GM12891 (cell line): ENCODE measurements around the gene IDI1.
A peak's percentile ranks its signal among the peaks of the same experiment; 100 is the strongest.

Experiments used
- DNase-seq: peaks from one replicate; pipeline ENCODE4 v3.0.0; 2011; ENCODE audit warnings: low spot score; ENCODE audit not compliant: insufficient read length
- FAIRE-seq: peaks from 2 replicates; lab custom pipeline; 2011; peaks lifted over from hg19 to GRCh38; lab: Jason Lieb, UNC
- PAX5 ChIP-seq: IDR thresholded peaks from 2 replicates; pipeline ENCODE4 v1.6.1; 2011; ENCODE audit warnings: low read length, moderate library complexity, mild to moderate bottlenecking; ENCODE audit not compliant: insufficient read depth, severe bottlenecking
- POLR2A ChIP-seq: IDR thresholded peaks from 2 replicates; pipeline ENCODE4 v1.6.1; 2011; ENCODE audit warnings: low read depth, low read length, control low read depth
- POLR2AphosphoS5 ChIP-seq: IDR thresholded peaks from 2 replicates; pipeline ENCODE4 v1.6.1; 2011; ENCODE audit warnings: low read depth, low read length, control low read depth
- POU2F2 ChIP-seq: IDR thresholded peaks from 2 replicates; pipeline ENCODE4 v1.6.1; 2011; ENCODE audit warnings: low read depth, mild to moderate bottlenecking, control low read depth, low read length, moderate library complexity
- SPI1 ChIP-seq: IDR thresholded peaks from 2 replicates; pipeline ENCODE4 v1.6.1; 2011; ENCODE audit warnings: low read depth, low read length, control low read depth
- TAF1 ChIP-seq: IDR thresholded peaks from 2 replicates; pipeline ENCODE4 v1.6.1; 2011; ENCODE audit warnings: low read depth, low read length, control low read depth

Gene IDI1

DNA sequence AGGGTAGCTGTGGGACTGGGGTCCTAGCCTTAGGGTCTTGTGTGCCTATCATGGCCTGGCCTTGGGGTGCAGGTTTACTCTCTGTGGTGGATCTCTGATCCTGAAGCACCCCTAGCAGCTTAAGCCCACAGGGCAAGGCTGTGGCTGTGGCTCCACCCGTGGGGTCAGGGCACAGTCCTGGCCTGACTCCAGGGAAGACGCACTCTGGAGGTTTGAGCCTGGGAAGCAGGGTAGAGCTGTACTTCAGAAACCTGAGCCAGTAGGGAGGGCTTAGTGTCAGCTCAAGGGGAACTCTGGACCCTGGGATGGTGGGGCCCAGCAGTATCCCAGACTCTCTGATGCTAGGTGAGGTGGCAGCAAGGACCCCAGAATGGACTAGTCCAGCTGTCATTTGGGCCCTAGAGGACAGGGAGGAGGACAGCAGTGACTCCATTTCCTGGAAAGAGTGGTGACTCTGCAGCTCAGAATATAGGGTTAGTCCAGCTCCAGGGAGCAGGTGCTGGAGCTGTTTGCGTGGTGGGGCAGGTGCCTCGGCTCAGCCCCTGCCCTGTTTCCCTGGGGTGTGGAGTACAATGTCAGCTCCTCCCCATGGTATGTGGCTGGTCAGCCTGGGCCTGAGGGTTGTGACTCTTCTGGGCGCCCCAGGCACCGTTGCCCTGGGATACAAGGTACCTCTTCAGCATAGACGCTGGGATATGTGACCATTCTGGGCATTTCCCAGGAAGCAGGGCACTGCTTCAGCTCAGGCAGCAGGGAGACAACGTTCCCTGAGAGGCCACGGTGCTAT is 44.8 kb downstream of the IDI1 start:
- no peak for TF ChIP-seq POLR2A
- no peak for FAIRE-seq
- DNase-seq: no peak

DNA sequence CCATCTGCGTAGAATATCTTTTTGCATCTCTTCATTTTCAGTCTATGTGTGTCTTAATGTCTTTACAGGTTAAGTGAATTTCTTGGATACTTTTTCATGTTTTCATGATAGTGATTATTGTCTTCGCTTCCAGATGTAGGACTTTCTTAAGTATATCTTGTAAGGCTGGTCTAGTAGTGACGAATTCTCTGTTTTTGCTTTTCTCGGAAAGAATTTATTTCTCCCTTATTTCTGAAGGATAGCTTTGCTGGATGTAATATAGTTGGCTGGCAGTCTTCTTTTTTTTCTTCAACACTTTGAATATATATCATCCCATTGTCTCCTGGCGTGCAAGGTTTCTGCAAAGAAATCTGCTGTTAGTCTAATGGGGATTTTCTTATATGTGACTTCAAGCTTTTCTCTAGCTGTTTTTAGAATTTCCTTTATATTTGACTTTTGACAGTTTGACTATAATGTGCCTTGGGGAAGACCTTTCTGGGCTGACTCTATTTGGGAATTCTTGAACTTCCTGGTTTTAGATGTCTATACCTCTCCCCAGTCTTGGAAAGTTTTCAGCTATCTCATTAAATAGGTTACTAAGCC is 46.4 kb downstream of the IDI1 start:
- no peak for TF ChIP-seq POLR2AphosphoS5
- DNase-seq: no peak
- FAIRE-seq: no peak

DNA sequence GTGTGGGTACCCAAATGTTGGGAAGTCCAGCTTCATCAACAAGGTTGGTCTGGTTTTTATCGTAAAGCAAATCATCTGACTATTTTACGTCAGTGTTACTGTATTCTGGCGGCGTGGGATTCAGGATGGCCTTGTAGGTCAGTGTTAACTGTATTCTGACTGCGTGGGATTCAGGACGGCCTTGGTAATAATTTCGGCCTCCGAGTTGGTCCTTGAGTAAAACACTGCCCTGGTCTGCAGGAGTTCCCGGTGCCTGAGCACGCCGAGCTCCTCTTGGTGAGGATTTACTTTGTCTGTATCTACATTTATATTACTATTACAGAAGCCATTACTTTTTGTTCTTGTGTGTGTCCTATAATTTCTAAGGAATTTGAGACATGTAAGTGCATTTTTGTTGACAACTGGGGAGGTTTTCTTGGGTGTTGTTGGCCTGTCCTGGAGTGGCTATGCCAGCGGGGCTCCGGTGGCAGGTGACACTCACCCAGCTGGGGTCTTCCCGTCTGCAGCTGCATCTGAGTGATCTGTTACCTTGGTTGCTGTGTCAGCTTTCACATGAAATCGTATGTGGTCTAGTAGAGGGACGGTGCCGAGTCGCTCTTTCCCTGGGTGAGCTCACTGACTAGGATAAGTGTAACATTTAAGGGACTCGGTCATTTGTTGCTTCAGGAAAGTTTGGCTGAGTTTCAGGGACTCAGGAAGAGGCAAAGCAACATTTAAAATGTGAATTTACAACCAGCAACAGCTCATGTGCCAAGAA is 51.5 kb downstream of the IDI1 start:
- FAIRE-seq: no peak
- no peak for TF ChIP-seq SPI1
- no peak for TF ChIP-seq POLR2A
- TF ChIP-seq PAX5: no peak
- TF ChIP-seq POU2F2: no peak
- no peak for TF ChIP-seq TAF1
- DNase-seq: no peak

DNA sequence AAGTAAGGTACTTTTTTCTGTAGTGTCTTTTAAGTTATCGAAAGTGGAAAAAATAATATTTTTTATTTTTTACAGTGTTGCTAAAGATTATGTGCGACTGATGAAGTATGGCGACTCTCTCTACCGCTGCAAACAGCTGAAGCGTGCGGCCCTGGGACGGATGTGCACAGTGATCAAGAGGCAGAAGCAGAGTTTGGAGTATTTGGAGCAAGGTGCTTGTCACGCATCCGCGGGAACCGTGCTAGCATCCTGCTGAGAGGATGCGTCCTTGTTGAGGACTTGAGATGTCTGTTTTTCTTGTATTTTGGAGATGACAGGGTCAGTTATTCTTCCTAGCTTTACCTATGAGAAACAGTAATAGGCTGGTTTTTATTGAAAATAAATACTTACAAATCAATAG is 52.9 kb downstream of the IDI1 start:
- FAIRE-seq (no peak), DNase-seq (no peak)
- no peak for TF ChIP-seq TAF1
- TF ChIP-seq SPI1: no peak
- TF ChIP-seq PAX5: no peak
- 0 out of 2 replicates have a peak, but pooled peaks have one; percentile 5 for TF ChIP-seq POLR2AphosphoS5
- no peak for TF ChIP-seq POU2F2
- no peak for TF ChIP-seq POLR2A

DNA sequence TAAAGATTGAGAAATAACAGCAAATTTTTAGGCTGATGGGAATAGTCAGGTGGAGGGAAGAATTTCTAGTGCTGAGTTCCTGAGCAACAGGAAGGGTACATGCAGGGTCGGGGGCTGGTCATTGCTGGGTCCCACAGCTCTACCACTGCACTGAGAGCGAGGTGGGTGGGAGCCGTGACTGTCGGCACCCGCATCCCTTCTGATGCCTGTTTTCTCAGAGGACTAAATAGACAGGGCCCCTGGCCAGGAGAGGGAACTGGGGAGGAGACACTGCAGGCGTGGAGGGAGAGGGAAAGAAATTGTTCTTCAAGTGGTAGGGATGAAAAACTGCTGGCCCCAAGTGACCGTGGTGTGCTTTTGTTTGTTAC is 53.4 kb downstream of the IDI1 start:
- TF ChIP-seq POU2F2 (no peak), POLR2A (no peak), TAF1 (no peak), SPI1 (no peak), PAX5 (no peak), POLR2AphosphoS5 (peak; percentile 30; the same call in 1 of the 2 replicates)
- FAIRE-seq: no peak
- DNase-seq: no peak

DNA sequence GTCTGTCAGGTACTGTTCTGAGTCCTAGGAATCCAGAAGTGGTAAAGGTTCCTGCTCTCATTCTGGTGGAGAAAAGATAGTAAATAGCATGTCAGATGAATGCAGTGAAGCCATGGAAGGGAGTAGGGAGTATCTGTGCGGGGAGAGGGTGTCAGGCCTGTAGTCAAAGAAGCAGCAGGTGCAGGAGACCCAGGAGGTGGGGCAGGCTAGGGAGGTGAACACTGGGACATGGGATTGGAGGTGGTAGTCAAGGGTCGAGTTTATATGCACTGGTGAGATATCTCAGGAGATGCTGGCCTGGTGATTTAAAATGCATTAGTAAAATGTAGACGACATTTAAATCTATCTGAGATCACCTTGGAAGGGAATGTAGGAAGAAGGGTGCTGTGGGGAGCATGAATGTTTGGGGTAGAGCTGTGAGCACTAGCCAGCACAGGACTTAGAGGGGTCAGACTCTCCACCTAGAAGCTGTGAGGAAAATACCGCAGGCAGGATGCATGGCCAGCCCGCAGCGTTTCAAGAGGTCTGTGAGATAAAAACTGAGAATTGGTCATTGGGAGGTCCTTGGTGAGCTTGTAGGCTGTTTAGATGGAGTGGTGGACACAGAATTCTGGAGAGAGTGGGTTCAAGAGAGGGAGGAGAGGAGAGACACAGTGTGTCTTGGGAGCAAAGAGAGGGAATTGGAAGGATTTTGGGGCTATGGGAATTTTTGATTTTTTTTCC is 53.9 kb downstream of the IDI1 start:
- no peak for DNase-seq
- no peak for FAIRE-seq
- no peak for TF ChIP-seq SPI1
- TF ChIP-seq POLR2A: peak; percentile 42; the same call in 1 of the 2 replicates
- no peak for TF ChIP-seq POU2F2
- 0 out of 2 replicates have a peak, but pooled peaks have one; percentile 19 for TF ChIP-seq POLR2AphosphoS5
- TF ChIP-seq TAF1: no peak

DNA sequence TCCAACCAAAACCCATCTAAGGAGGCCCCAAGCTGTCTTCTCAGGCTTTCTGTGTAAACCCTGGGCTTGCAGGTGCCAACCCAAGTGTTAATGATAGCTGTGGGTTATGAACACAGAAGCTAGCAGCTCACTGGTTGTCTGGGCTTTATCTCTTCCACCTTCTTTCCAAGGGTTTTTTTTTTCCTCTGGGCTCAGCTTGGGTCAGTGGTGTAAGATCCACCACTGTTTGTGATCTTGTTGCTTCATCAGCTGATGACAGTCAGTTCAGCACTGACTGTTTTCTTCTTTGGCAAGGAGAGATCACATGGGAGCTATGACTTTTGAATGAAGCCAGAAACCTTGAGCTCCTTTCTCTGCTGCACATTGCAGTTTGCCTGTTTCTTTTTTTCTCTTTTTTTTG is 56.0 kb downstream of the IDI1 start:
- TF ChIP-seq POLR2AphosphoS5: no peak
- TF ChIP-seq PAX5: no peak
- no peak for TF ChIP-seq POU2F2
- no peak; the same call in 1 of the 2 replicates for TF ChIP-seq POLR2A
- no peak for TF ChIP-seq TAF1
- no peak for TF ChIP-seq SPI1
- no peak for DNase-seq
- FAIRE-seq: no peak

DNA sequence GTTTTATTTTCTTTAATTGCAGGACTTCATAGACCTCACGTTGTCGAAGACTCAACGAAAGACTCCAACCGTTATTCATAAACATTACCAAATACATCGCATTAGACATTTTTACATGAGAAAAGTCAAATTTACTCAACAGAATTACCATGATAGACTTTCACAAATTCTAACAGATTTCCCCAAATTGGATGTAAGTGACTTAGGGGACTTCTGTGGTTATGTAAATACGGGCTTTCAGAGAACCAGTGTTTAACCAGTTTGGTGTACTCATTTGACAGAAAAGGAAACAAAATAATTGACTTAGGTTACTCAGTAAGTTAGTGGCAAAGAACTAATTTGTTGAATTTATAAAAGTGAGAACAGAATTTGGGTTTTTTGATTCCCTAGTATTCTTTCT is 56.5 kb downstream of the IDI1 start:
- no peak for FAIRE-seq
- DNase-seq: no peak
- TF ChIP-seq POLR2A (no peak), POLR2AphosphoS5 (no peak), SPI1 (no peak), POU2F2 (no peak), PAX5 (no peak), TAF1 (no peak)

DNA sequence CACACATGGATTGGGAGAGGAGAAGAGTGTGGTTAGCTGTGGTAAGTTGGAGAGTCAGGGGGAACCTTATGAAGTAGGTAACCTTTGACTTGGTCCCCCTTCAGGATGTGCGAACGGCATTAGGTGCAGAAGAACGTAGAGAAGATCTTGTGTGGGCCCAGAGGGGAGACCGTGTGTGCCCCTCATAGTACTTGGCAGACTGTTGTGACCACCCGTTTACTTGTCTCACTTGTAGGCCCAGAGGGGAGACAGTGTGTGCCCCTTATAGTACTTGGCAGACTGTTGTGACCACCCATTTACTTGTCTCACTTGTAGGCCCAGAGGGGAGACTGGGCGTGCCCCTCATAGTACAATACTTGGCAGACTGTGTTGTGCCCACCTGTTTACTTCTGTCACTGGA is 58.1 kb downstream of the IDI1 start:
- no peak for FAIRE-seq
- no peak for TF ChIP-seq POU2F2
- no peak for TF ChIP-seq PAX5
- no peak for TF ChIP-seq TAF1
- TF ChIP-seq POLR2AphosphoS5: no peak
- TF ChIP-seq POLR2A: no peak
- no peak for TF ChIP-seq SPI1
- no peak for DNase-seq
